Measurements from ENCODE around the gene WIZ. TPM values are rescaled to one million over a fixed set of nuclear protein-coding genes. Genes with fewer than 3 reads are reported as not detected.

Gene WIZ
- total RNA-seq, 4 donors from 2014 or later = 17.4 to 41.8 (median 33.6) TPM

- ATAC-seq (ENCODE audit: low FRiP score) = no peak
- no peak for TF ChIP-seq CTCF (IDR thresholded peaks at IDR 0.05)
- no peak for DNase-seq (ENCODE audit: low spot score)
Observed at GRCh38 chr19:15471639-15472101, 21.9 kb upstream of the WIZ start.

DNA sequence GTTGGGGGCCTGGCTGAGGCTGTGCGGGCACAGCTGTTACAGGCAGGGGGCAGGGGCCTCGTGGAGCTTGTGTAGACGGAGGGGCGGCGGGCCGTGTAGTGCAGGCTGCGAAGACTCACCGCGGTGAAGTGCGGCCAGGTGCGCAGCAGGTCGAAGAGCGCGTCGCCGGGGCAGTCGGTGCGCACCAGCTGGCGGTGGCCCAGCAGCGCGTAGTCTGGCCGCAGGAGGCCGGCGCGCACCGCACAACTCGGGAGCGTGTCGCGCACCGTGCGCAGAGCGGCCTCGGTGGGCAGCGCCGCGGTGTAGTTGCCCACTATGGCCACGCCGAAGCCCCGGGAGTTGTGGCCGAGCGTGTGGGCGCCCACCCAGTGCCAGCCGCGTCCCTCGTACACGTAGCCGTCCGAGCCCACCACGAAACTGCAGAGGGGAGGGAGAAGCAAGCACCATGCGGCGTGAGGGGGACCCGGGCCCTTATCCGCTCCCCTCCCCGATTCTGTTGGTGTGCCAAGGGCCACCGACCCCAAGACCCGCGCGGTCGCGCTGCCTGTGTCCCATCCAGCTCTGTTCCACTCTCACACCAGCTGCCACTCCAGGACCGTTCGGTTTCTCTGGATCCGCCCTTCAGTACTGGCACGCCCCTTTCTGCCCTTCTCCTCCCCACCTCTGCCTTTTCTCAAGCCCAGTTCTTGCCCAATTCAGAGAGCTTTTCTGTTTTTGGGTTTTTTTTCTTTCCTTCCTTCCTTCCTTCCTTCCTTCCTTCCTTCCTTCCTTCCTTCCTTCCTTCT is 19.9 kb upstream of the WIZ start:
- DNase-seq (ENCODE audit: low spot score) (no peak), ATAC-seq (ENCODE audit: low FRiP score) (peak; percentile 66)
- TF ChIP-seq CTCF (IDR thresholded peaks at IDR 0.05) = no peak

DNA sequence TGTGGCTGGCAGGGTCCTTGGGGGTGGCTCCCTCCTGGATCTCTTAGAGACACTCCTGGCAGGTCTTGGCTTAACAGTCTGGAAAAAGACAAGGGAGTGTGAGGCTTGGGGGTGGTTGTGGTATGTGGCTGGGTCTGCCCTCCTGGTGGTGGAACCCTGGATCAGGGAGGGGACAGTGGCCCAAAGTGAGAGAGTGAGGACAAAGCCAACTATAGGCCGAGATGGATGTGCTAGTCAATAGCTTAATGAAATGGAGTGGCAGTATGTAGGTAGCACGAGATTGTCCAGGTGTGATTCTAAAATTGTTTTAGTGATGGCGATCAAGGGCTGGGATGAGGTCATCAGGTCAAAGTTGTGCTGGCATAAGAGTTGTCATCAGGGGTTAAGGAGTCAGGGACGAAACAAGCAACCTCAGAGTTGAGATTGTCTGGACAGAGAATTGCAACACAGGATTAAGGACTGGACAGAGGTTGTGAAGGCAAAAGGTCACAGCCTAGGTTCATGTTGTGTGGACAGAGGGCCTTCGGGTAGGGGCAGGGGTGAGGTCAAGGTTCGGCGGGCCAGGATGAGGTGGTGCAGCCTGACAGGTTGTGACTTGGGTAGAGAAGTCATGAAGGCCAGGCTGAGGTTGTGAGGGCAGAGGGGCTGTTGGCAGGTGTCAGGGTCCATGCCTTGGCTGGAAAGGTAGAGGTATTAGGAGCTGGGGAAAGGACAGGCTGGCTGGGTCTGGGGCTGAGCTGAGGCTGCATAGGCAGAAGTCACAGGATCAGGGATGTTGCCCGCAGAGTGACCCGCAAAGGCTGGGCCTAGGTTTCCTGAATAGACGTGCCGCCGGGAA is 19.1 kb upstream of the WIZ start:
- DNase-seq (ENCODE audit: low spot score) (no peak), ATAC-seq (ENCODE audit: low FRiP score) (no peak)
- no peak for TF ChIP-seq CTCF (IDR thresholded peaks at IDR 0.05)

GRCh38 chr19:15467734-15468214 is 18.0 kb upstream of the WIZ start:
- ATAC-seq (ENCODE audit: low FRiP score) (no peak), DNase-seq (ENCODE audit: low spot score) (no peak)
- TF ChIP-seq CTCF (IDR thresholded peaks at IDR 0.05) = no peak

DNA sequence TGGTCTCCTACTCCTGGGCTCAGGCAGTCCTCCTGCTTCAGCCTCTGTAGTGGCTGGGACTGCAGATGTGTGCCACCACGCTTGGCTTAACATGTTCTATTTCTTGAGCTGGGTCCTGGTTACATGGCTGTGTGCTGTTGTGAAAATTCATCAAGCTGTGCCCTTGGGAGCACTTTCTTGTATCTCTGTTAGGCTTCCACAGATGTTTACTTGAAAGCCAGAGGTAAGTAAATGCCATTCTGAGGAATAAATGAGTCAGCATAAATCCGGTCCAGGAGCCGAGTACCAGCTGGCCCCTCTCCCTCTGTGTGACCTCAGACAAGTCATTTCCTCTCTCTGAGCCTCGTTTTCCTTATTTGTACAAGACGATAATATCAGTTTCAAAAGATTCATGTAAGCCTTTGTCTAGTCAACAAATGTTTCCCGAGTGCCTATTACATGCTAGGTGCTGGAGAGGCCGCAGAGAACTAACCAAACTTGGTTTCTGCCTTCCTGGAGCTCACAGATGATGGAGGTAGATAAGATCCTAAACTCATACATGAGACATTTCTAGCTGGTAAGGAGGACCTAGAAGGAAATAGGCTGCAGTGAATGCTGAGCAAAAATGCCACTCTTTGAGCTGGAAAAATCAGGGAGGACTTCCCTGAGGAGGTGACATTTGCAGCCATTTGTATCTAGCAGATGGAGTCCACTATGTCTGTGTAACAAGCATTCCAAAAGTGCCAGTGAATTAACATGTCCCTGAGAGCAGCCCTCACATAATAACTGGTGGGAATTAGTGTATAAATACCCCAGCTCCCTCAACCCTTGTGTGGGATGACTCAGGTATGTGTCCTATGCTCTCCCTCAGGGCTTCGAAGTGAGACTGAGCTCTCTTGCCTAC is 17.3 kb upstream of the WIZ start:
- no peak for ATAC-seq (ENCODE audit: low FRiP score)
- no peak for DNase-seq (ENCODE audit: low spot score)
- TF ChIP-seq CTCF (IDR thresholded peaks at IDR 0.05) = no peak
